Activated T-helper 1 cell treated with anti-CD3 and anti-CD28 coated beads, Interleukin-2, amount 50 U/mL, for 16 hours (primary cell): ENCODE measurements around the gene RPTOR.

Experiments used
- DNase-seq, 2 donors: peaks; one replicate each; pipeline ENCODE4 v3.0.0-alpha.2; 2020; ENCODE audit warnings: low read depth in 1 of 2, low spot score in 1 of 2

RPTOR gene

GRCh38 chr17:80902963-80903611, 358.4 kb downstream of the RPTOR start:
- DNase-seq: no peak

- no peak for DNase-seq
Measured at GRCh38 chr17:80904036-80904753, 359.6 kb downstream of the RPTOR start.

- no peak for DNase-seq
Measured at GRCh38 chr17:80905586-80906230, 361.1 kb downstream of the RPTOR start.

- DNase-seq: no peak
Measured at GRCh38 chr17:80906364-80907259, 362.0 kb downstream of the RPTOR start.

GRCh38 chr17:80907281-80907680, 362.6 kb downstream of the RPTOR start:
- DNase-seq: no peak

GRCh38 chr17:80908211-80908610, 363.6 kb downstream of the RPTOR start:
- DNase-seq: no peak

- no peak for DNase-seq
Measured at GRCh38 chr17:80908776-80909175, 364.1 kb downstream of the RPTOR start.

GRCh38 chr17:80909635-80910034, 365.0 kb downstream of the RPTOR start:
- no peak for DNase-seq

GRCh38 chr17:80910043-80910442, 365.4 kb downstream of the RPTOR start:
- no peak for DNase-seq

- no peak for DNase-seq
Measured at GRCh38 chr17:80912476-80912875, 367.8 kb downstream of the RPTOR start.

GRCh38 chr17:80913928-80914821, 369.5 kb downstream of the RPTOR start:
- DNase-seq: no peak

- DNase-seq: no peak
Measured at GRCh38 chr17:80916246-80916645, 371.6 kb downstream of the RPTOR start.

- DNase-seq: no peak
Measured at GRCh38 chr17:80917716-80918560, 373.3 kb downstream of the RPTOR start.

- no peak for DNase-seq
Measured at GRCh38 chr17:80918731-80919130, 374.1 kb downstream of the RPTOR start.

- DNase-seq: no peak
Measured at GRCh38 chr17:80919331-80920311, 375.0 kb downstream of the RPTOR start.

GRCh38 chr17:80920441-80920840, 375.8 kb downstream of the RPTOR start:
- DNase-seq: no peak

- DNase-seq: no peak
Measured at GRCh38 chr17:80921159-80921558, 376.5 kb downstream of the RPTOR start.
